SK-N-SH treated with all-trans-retinoic acid at 6 μM for 48 hours (cell line): ENCODE data around the gene FKBP11.
"Not testable (repeated sequence)": the region's sequence is repeated elsewhere in the genome, so short reads cannot be mapped to it uniquely, and the experiment has no call there.

ENCODE experiments used
- ATAC-seq: fragments of 200-7000 bp; cut with Tn5 transposase; 3 replicates; pipeline ENCODE4 v1.9.1; 2020; ENCODE audit warnings: mild to moderate bottlenecking, moderate library complexity
- ARNTL ChIP-seq: fragments of 450-650 bp; formaldehyde crosslinking; IDR thresholded peaks from 2 replicates; pipeline ENCODE4 v1.5.0; 2020; ENCODE audit warnings: low read depth, mild to moderate bottlenecking, moderate library complexity, borderline replicate concordance
- BACH2 ChIP-seq: fragments of 250-450 bp; sonication (Bioruptor Pico); IDR thresholded peaks from 2 replicates; pipeline ENCODE4 v1.9.0; 2021; ENCODE audit warnings: mild to moderate bottlenecking, borderline replicate concordance
- CREB5 ChIP-seq: fragments of 250-450 bp; sonication (Bioruptor Pico); IDR thresholded peaks from 2 replicates; pipeline ENCODE4 v1.5.1; 2020; ENCODE audit warnings: low read depth, mild to moderate bottlenecking, moderate library complexity
- CSDC2 ChIP-seq: fragments of 250-450 bp; sonication (Bioruptor Pico); IDR thresholded peaks from 2 replicates; pipeline ENCODE4 v1.5.0; 2020; ENCODE audit warnings: mild to moderate bottlenecking, moderate library complexity
- CSRNP3 ChIP-seq: fragments of 250-450 bp; sonication (Bioruptor Pico); IDR thresholded peaks from 2 replicates; pipeline ENCODE4 v1.5.1; 2021; ENCODE audit warnings: mild to moderate bottlenecking, moderate library complexity
- ESRRG ChIP-seq: fragments of 250-450 bp; sonication (Bioruptor Pico); IDR thresholded peaks from 2 replicates; pipeline ENCODE4 v1.6.1; 2021; ENCODE audit warnings: mild to moderate bottlenecking
- GLIS3 ChIP-seq: fragments of 250-450 bp; sonication (Bioruptor Pico); IDR thresholded peaks from 2 replicates; pipeline ENCODE4 v1.5.0; 2020; ENCODE audit warnings: mild to moderate bottlenecking, moderate library complexity
- ISL1 ChIP-seq: fragments of 250-450 bp; sonication (Bioruptor Pico); IDR thresholded peaks from 2 replicates; pipeline ENCODE4 v2.1.2; 2022; ENCODE audit warnings: mild to moderate bottlenecking, moderate library complexity
- OSR1 ChIP-seq: fragments of 250-450 bp; sonication (Bioruptor Pico); IDR thresholded peaks from 2 replicates; pipeline ENCODE4 v1.8.0; 2022; ENCODE audit warnings: moderate library complexity, mild to moderate bottlenecking, inconsistent platforms
- PATZ1 ChIP-seq: fragments of 250-450 bp; sonication (Bioruptor Pico); IDR thresholded peaks from 2 replicates; pipeline ENCODE4 v1.8.0; 2020; ENCODE audit warnings: mild to moderate bottlenecking, moderate library complexity, borderline replicate concordance
- PPARA ChIP-seq: fragments of 250-450 bp; sonication (Bioruptor Pico); IDR thresholded peaks from 2 replicates; pipeline ENCODE4 v1.5.0; 2020; ENCODE audit warnings: mild to moderate bottlenecking, borderline replicate concordance
- RARB ChIP-seq: fragments of 250-450 bp; sonication (Bioruptor Pico); IDR thresholded peaks from 2 replicates; pipeline ENCODE4 v1.8.0; 2021; ENCODE audit warnings: mild to moderate bottlenecking, moderate library complexity
- SNAI2 ChIP-seq: fragments of 250-450 bp; sonication (Bioruptor Pico); IDR thresholded peaks from 2 replicates; pipeline ENCODE4 v1.5.0; 2020; ENCODE audit warnings: mild to moderate bottlenecking, moderate library complexity
- TCF4 ChIP-seq: fragments of 250-450 bp; sonication (Bioruptor Pico); IDR thresholded peaks from 2 replicates; pipeline ENCODE4 v1.8.0; 2021; ENCODE audit warnings: mild to moderate bottlenecking, moderate library complexity, borderline replicate concordance
- TOX ChIP-seq: fragments of 250-450 bp; sonication (Bioruptor Pico); IDR thresholded peaks from 2 replicates; pipeline ENCODE4 v1.8.0; 2021; ENCODE audit warnings: mild to moderate bottlenecking, moderate library complexity, borderline replicate concordance
- TSHZ2 ChIP-seq: fragments of 250-450 bp; sonication (Bioruptor Pico); IDR thresholded peaks from 2 replicates; pipeline ENCODE4 v1.5.0; 2020; ENCODE audit warnings: mild to moderate bottlenecking, moderate library complexity
- ZC3H10 ChIP-seq: fragments of 250-450 bp; sonication (Bioruptor Pico); IDR thresholded peaks from 2 replicates; pipeline ENCODE4 v1.5.1; 2021; ENCODE audit warnings: mild to moderate bottlenecking, moderate library complexity
- ZFP3 ChIP-seq: fragments of 250-450 bp; sonication (Bioruptor Pico); IDR thresholded peaks from 2 replicates; pipeline ENCODE4 v1.5.0; 2020; ENCODE audit warnings: mild to moderate bottlenecking, moderate library complexity
- ZFP30 ChIP-seq: fragments of 450-650 bp; formaldehyde crosslinking; IDR thresholded peaks from 2 replicates; pipeline ENCODE4 v1.5.0; 2022; ENCODE audit warnings: mild to moderate bottlenecking, moderate library complexity
- ZNF565 ChIP-seq: fragments of 450-650 bp; formaldehyde crosslinking; conservative IDR thresholded peaks from 2 replicates; pipeline ENCODE4 v1.5.0; 2020; ENCODE audit warnings: low read depth, mild to moderate bottlenecking, moderate library complexity
- ZNF70 ChIP-seq: fragments of 450-650 bp; formaldehyde crosslinking; IDR thresholded peaks from 2 replicates; pipeline ENCODE4 v1.5.0; 2020; ENCODE audit warnings: mild to moderate bottlenecking, moderate library complexity
- ZNF8 ChIP-seq: fragments of 450-650 bp; formaldehyde crosslinking; IDR thresholded peaks from 2 replicates; pipeline ENCODE4 v1.5.0; 2020; ENCODE audit warnings: mild to moderate bottlenecking, moderate library complexity

Gene FKBP11

GRCh38 chr12:48878548-48878947, 46.7 kb downstream of the FKBP11 start:
- TF ChIP-seq ZNF8 (no peak), SNAI2 (CRISPR knock-in tag) (no peak), CSRNP3 (CRISPR knock-in tag) (no peak), CREB5 (no peak), OSR1 (CRISPR knock-in tag) (no peak), ZNF70 (CRISPR knock-in tag) (no peak), RARB (CRISPR knock-in tag) (no peak), PPARA (CRISPR knock-in tag) (no peak), BACH2 (no peak), GLIS3 (CRISPR knock-in tag) (no peak), TCF4 (CRISPR knock-in tag) (no peak), TSHZ2 (no peak), ZFP30 (no peak)
- no peak for ATAC-seq

GRCh38 chr12:48875944-48876515, 49.3 kb downstream of the FKBP11 start:
- ATAC-seq: no peak
- TF ChIP-seq GLIS3 (CRISPR knock-in tag): no peak
- TF ChIP-seq ZC3H10 (CRISPR knock-in tag): no peak
- TF ChIP-seq ZNF8: no peak
- no peak for TF ChIP-seq SNAI2 (CRISPR knock-in tag)
- no peak for TF ChIP-seq ZFP30
- TF ChIP-seq CREB5: no peak
- no peak for TF ChIP-seq ARNTL (CRISPR knock-in tag)
- no peak for TF ChIP-seq BACH2
- TF ChIP-seq ESRRG (CRISPR knock-in tag): no peak
- TF ChIP-seq TSHZ2: no peak

- ATAC-seq: not testable (repeated sequence)
These were observed 51.8 kb downstream of the FKBP11 start for GRCh38 chr12:48873534-48873933.

- TF ChIP-seq TOX (CRISPR knock-in tag) (no peak), ZNF70 (CRISPR knock-in tag) (no peak), BACH2 (no peak), PPARA (CRISPR knock-in tag) (no peak), ESRRG (CRISPR knock-in tag) (no peak), ZFP30 (no peak), ARNTL (CRISPR knock-in tag) (no peak), CSDC2 (CRISPR knock-in tag) (no peak), PATZ1 (CRISPR knock-in tag) (no peak), SNAI2 (CRISPR knock-in tag) (no peak), CREB5 (no peak), OSR1 (CRISPR knock-in tag) (no peak), GLIS3 (CRISPR knock-in tag) (no peak), TCF4 (CRISPR knock-in tag) (no peak), ZC3H10 (CRISPR knock-in tag) (no peak), ZNF565 (CRISPR knock-in tag) (no peak), ZFP3 (no peak), ISL1 (CRISPR knock-in tag) (no peak)
- ATAC-seq: no peak
These were observed 52.2 kb downstream of the FKBP11 start for GRCh38 chr12:48873096-48873495.
